Daoy (cell line): ENCODE results near the gene SLC27A3. TPM values are rescaled to one million over a fixed set of nuclear protein-coding genes. Genes with fewer than 3 reads are reported as not detected.
"Not testable (repeated sequence)": the region's sequence is repeated elsewhere in the genome, so short reads cannot be mapped to it uniquely, and the experiment has no call there.

Experiments
- DNase-seq: peaks from one replicate; pipeline ENCODE4 v3.0.0-alpha.2; 2015; ENCODE audit warnings: low read depth
- total RNA-seq: library from RNA; depleted of rRNA; stranded (reverse); fragments of >200 nt; shearing (Covaris generic); gene quantifications from 2 replicates; pipeline ENCODE4 v1.2.3, GENCODE V29; 2014

The SLC27A3 gene
- total RNA-seq, 1 experiment from 2014 or later: 3.3 TPM

DNA sequence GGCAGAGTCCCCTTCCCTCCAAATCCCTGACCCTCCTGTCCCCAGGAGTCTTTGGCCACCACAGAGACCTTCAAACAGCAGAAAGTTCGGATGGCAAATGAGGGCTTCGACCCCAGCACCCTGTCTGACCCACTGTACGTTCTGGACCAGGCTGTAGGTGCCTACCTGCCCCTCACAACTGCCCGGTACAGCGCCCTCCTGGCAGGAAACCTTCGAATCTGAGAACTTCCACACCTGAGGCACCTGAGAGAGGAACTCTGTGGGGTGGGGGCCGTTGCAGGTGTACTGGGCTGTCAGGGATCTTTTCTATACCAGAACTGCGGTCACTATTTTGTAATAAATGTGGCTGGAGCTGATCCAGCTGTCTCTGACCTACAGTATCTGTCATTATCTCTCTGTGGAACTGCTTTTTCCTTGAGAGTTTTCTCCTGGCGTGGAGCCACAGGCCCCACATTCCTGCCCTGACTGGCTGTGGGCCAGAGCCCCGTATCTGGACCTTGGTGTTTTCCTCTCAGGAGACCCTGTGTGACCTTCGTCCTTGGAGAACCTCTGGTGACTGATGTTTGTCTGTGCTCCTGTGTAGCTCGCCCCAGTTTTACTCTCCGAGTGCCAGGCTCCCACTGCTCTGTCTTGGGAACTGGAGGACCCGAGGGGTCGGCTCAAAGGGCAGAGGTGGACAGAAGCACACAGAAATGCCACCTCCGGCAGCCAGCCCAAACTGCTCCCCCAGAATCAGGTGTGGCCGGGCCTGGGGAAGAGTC, 4.8 kb downstream of the SLC27A3 start:
- no peak for DNase-seq

DNA sequence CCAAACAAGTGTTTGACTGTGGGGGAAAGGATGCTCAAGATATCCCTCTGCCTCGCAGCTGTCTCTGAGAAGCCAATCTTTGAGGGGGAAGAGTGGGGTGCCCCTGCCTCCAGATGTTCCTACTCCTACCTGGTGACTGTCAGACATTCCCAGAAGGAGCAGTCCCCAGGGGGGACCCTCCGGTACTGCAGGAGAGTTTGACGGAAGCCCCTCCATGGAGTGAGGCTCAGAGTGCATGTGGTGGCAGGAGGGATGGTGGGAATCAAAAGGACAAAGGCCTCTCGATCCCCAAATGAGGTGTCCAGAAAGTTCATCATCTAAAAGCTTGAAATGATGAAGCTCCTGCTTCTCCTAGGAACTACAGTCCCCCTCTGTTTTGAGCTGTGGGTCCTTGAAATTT, 5.3 kb downstream of the SLC27A3 start:
- no peak for DNase-seq

DNA sequence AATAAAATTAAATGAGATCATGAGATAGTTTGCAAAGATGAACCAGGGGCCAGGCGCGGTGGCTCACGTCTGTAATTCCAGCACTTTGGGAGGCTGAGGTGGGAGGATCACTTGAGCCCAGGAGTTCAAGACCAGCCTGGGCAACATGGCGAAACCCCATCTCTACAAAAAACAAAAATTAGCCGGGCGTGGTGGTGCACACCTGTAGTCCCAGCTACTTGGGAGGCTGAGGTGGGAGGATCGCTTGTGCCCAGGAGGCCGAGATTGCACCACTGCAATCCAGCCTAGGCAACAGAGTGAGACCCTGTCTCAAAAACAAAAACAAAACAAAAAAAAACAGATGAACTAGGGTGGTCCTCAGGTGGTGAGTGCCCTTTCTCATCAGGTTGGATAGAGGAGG, 7.4 kb downstream of the SLC27A3 start:
- DNase-seq: not testable (repeated sequence)

- DNase-seq: peak; percentile 94
These were observed 8.3 kb downstream of the SLC27A3 start for GRCh38 chr1:153783233-153784190.

GRCh38 chr1:153786038-153786790, 11.0 kb downstream of the SLC27A3 start:
- DNase-seq: no peak

- no peak for DNase-seq
These were observed 14.3 kb downstream of the SLC27A3 start for GRCh38 chr1:153789478-153790034.

DNA sequence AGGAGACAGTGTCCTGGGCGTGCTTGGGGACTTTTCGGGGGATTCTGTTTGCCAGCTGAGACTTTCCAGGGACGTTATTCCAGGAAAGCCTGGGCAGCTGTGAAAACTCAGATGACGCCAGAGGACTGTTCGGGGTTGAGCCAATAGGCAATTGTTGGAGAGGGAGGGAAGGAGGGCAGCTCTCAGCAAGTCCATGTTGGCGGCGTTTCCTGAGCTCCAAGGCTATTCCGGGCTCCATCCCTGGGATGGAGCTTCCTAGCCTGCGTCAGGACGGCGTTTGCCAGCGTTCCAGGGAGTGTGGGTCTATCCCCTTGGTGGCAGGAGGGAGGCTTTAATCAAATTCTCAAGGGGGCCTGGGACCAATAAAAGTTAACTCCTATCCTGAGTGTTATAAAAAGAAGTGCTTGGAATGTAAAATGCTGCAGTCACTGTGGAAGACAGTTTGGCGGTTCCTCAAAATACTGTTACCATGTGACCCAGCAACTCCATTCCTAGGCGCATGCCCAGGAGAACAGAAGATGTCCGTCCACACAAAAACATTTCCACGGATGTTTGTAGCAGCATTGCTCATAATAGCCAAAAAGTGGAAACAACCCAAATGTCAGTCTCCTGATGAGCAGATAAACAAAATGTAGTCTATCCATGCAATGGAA, 15.2 kb downstream of the SLC27A3 start:
- DNase-seq: no peak

- DNase-seq: peak; percentile 49
These were observed 15.9 kb downstream of the SLC27A3 start for GRCh38 chr1:153790966-153791647.

GRCh38 chr1:153791648-153792253, 16.5 kb downstream of the SLC27A3 start:
- peak; percentile 61 for DNase-seq

DNA sequence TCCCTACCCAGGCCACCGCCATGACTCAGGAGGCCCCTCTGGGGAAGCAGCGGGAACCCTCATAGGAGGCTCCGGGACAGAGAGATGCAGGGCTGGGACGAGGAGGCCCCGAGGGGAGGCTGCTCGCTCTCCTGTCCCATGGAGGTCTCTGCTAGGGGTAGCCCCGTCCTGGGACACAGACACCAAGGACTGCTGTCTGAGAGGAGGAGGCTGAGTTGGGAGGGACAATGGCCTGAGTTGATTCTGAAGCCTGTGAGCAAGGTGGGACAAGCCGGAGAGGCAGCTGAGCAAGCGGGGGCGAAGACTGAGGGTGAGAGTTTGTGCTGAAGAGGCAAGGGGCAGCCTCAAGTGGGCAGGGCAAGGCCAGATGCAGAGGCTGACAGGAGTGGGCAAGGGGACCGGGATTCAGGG, 17.4 kb downstream of the SLC27A3 start:
- DNase-seq: no peak

DNA sequence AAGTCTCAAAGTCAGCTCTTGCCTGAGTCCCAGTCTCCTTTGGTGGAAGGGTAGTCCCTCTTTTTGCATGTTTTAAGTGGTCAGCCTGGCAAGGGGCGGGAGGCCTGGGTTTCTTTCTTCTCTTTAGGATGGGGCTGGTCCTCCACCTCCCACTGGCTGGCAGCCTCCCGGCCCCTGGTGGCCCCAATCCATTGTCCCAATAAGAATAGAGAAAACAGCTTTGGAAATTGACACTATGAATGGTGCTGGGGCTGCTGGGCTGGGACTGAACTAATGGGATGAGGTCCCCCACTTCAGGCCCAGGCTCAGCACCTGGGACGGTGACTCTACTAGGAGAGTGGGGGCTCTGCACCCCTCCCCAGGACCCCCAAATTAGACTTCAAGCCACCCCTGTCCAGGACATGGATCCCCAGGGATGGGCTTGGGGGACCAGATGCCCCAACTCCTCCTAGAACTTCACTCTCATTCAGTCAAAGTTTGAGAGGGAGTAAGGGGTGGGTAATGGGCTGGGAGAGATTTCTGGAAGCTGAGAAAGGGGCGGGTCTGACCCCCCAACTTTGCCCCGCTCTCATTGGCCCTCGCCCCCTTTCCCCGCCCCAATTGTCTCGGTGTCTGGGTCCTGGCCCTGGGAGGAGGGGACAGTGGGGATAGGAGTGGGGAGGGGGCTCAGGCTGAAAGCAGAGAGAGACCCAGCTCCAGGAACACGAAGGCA, 18.2 kb downstream of the SLC27A3 start:
- no peak for DNase-seq

DNA sequence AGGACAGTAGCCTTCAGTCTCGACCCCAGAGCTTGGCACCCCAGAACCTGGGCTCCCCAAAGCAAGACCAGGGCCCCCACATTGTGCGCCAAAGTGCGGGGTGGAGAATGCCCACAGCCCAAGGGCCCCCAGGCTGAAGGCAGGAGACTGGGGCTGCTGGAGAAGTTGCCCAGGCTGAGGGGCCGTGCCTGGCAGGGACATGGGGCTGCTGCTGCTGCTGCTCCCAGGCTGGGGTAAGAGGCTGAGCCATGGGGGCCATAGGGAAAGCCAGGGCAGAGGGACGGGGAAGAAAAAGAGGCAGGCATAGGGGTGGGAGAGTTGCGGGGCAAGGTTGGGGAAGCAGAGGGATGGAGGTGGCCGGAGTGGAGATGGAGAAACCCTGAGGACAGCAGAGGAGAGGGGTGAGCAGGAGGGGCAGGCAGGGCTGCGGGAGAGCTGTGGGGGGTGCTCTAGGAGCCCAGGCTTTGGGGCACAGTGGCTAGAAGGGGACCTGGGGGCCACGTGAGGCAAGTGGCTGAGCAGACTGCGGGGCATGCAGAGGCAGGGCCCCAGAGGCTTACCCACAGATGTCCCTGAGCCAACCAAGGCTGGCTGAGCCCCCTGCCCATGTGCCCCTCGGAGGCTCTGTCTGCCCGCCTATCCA, 18.9 kb downstream of the SLC27A3 start:
- no peak for DNase-seq

GRCh38 chr1:153794624-153795329, 19.6 kb downstream of the SLC27A3 start:
- no peak for DNase-seq

DNA sequence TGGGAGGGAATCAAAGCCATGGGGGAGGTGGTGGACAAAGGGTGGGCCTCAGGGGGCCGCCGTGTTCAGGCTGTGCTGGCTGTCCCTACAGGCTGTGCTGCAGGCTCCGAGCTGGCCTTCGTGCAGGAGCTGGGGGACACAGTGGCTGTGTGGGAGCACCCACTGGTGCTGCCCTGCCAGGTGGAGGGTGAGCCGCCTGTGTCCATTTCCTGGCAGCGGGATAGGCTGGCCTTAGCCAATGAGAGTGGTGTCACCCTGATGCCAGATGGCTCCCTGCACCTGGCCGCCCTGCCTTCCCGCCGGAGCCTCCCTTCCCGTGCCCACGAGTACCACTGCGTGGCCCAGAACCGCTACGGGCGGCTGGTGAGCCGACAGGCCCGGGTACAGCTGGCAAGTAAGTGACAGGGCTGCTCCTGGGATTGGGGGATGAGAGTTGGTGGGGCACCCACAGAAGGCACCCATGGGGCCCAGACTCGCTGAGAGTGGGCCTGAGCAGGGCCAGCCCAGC, 20.2 kb downstream of the SLC27A3 start:
- no peak for DNase-seq

- no peak for DNase-seq
These were observed 21.0 kb downstream of the SLC27A3 start for GRCh38 chr1:153795934-153796785.

DNA sequence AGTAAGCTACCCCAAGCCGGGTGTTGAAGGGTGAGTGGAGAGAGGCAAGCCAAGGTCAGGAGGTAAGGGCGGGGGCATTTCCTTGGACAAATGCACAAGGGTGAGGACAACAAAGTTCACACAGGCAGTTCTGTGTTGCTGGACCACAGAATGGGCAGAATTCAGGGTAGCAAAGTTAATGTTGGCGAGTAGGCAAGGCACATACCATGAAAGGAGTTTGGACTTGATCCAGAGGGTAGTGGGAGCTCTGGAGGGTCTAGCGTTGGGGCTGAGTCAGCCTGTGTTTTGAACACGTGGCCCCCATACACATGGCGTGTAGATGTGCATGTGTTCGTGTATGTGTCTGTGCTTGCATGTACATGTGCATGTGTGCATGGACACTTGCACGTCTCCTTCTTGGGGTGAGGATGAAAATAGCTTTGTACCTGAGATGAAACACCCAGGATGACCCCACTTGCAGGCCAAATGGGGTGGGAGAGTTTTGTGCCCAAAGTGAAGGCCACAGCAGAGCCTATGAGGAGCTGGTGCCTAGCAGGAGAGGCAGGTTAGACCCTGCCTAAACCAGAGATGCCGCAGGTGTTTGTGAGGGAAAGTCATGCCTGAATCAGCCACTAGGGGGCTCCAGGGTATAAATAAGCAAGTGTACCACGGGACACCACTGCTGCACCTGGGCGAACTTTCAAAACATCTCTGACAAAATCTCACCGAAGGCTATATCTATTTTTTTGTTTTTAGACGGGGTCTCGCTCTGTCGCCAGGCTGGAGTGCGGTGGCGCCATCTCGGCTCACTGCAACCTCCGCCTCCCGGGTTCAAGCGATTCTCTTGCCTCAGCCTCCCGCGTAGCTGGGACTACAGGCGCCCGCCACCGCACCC, 21.8 kb downstream of the SLC27A3 start:
- peak; percentile 61 for DNase-seq
